HepG2 (cell line): Measurements from ENCODE around the gene SMIM43. TPM values are rescaled to one million over a fixed set of nuclear protein-coding genes. Genes with fewer than 3 reads are reported as not detected.

ENCODE experiments used
- ASH2L ChIP-seq: fragments of 300-600, 200-600 bp; sonication (generic); IDR thresholded peaks from 2 replicates; pipeline ENCODE4 v1.7.0; 2017; ENCODE audit warnings: low read depth, mild to moderate bottlenecking, moderate library complexity, mixed read lengths, low read length; ENCODE audit not compliant: insufficient read length
- ATF7-NPFF ChIP-seq: sonication (generic); formaldehyde crosslinking; IDR thresholded peaks from 2 replicates; pipeline ENCODE4 v1.8.1; 2023; ENCODE audit warnings: mild to moderate bottlenecking, low read depth, missing genetic modification reagents, moderate library complexity
- CREB1 ChIP-seq, 2 experiments: fragments of 450-650 bp in 1 of 2; IDR thresholded peaks; 2 replicates each; pipeline ENCODE4 v1.6.1; 2016 to 2017; ENCODE audit warnings: control low read depth in 1 of 2, mild to moderate bottlenecking in 1 of 2, missing compliant biosample characterization in 1 of 2, missing genetic modification characterization in 1 of 2
- FOXA1 ChIP-seq, 2 experiments: fragments of 450-650 bp in 1 of 2; sonication (generic) in 1 of 2; formaldehyde crosslinking in 1 of 2; IDR thresholded peaks; 2 replicates each; pipeline versions ENCODE4 v1.4.0 to v1.6.1; 2016 to 2020; ENCODE audit warnings: missing genetic modification reagents in 1 of 2
- FOXP1 ChIP-seq, 2 experiments: fragments of 450-650 bp in 1 of 2; IDR thresholded peaks; 2 replicates each; pipeline ENCODE4 v1.6.1; 2017 to 2018; ENCODE audit warnings: antibody characterized with exemption in 1 of 2
- HNF4G ChIP-seq, 2 experiments: sonication (generic) in 1 of 2; formaldehyde crosslinking in 1 of 2; IDR thresholded peaks; 2 replicates each; pipeline versions ENCODE4 v1.4.0 to v1.6.1; 2011 to 2020; ENCODE audit warnings: borderline replicate concordance in 2 of 2, low read depth in 2 of 2, mild to moderate bottlenecking in 2 of 2, low read length in 1 of 2, missing genetic modification reagents in 1 of 2, moderate library complexity in 1 of 2
- MED1 ChIP-seq: sonication (generic); formaldehyde crosslinking; IDR thresholded peaks from 2 replicates; pipeline ENCODE4 v1.4.0; 2020; ENCODE audit warnings: missing genetic modification reagents
- MED8 ChIP-seq: sonication (generic); formaldehyde crosslinking; IDR thresholded peaks from 2 replicates; pipeline ENCODE4 v1.8.1; 2023; ENCODE audit warnings: mild to moderate bottlenecking, missing genetic modification reagents; ENCODE audit not compliant: insufficient replicate concordance
- MYNN ChIP-seq: sonication (generic); formaldehyde crosslinking; IDR thresholded peaks from 2 replicates; pipeline ENCODE4 v1.4.0; 2020; ENCODE audit warnings: mild to moderate bottlenecking, low read depth, missing genetic modification reagents
- NFYC ChIP-seq: IDR thresholded peaks from 2 replicates; pipeline ENCODE4 v1.6.1; 2016; ENCODE audit warnings: missing genetic modification reagents, missing compliant biosample characterization
- RAD51 ChIP-seq: fragments of 450-650 bp; IDR thresholded peaks from 2 replicates; pipeline ENCODE4 v1.6.1; 2016; ENCODE audit warnings: borderline replicate concordance
- TGIF2 ChIP-seq: IDR thresholded peaks from 2 replicates; pipeline ENCODE4 v1.6.1; 2016; ENCODE audit warnings: control low read depth, missing compliant biosample characterization
- polyA plus RNA-seq, 8 experiments: library from polyadenylated mRNA; depleted of rRNA in 3 of 8; stranded (reverse) in 7 of 8; unstranded in 1 of 8; fragments of >200 nt; fragmentation: Illumina TruSeq in 4 of 8; extraction: Trizol in 4 of 8; gene quantifications; 2 replicates each; pipeline versions ENCODE4 v1.2.1 to v1.2.3, GENCODE V29; 2011 to 2016; ENCODE audit warnings: low read depth in 4 of 8, missing spikeins in 1 of 8, mixed read lengths in 1 of 8; ENCODE audit not compliant: insufficient read depth in 1 of 8
- total RNA-seq, 5 experiments: library from RNA; depleted of rRNA; stranded (reverse); fragments of >200 nt; fragmentation: Illumina TruSeq; extraction: Trizol; gene quantifications; 2 replicates each; pipeline ENCODE4 v1.2.3, GENCODE V29; 2016; ENCODE audit warnings: low read depth in 1 of 5
- TF ChIP-seq, protein P1 (sequence below): IDR thresholded peaks from 2 replicates; pipeline ENCODE4 v1.4.0; 2020; ENCODE audit warnings: mild to moderate bottlenecking, missing genetic modification reagents
- TF ChIP-seq, protein P2 (sequence below): sonication (generic); formaldehyde crosslinking; IDR thresholded peaks from 2 replicates; pipeline ENCODE4 v1.8.1; 2023; ENCODE audit warnings: mild to moderate bottlenecking, moderate library complexity, missing genetic modification reagents

The SMIM43 gene
- total and polyA plus RNA-seq, 2 of the 13 experiments (the other 11 are each of a cell fraction or from before 2014, with no cell fraction given) = not detected

DNA sequence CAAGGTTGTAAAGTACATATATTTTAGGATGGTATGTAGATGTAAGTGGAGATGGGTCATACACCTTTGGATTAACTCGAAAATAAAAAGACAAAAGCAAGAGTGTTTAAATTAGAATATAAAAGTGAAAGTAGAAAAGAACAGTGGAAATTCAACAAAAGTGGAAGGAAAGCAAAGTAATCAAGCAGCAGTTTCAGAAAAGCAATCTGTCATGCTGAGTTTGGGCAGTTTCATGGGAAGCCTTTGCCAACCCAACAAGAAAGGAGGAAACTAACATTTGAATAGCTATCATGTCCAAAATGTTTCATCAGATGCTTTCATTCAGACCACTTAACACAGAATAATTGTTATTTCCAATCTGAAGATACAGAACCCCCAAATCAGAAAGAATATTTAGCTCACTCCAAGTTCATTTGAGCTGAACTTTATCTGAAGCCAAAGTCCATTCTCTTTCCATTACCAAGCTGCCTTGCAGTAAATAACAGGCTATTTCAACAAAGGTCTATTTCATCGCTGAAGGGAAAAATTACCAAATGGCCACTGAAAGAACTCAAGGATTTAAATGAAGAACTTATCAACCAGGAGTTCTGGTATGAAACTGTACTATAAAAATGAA is 34.4 kb upstream of the SMIM43 start (continued):
- TF ChIP-seq, protein P1, sequence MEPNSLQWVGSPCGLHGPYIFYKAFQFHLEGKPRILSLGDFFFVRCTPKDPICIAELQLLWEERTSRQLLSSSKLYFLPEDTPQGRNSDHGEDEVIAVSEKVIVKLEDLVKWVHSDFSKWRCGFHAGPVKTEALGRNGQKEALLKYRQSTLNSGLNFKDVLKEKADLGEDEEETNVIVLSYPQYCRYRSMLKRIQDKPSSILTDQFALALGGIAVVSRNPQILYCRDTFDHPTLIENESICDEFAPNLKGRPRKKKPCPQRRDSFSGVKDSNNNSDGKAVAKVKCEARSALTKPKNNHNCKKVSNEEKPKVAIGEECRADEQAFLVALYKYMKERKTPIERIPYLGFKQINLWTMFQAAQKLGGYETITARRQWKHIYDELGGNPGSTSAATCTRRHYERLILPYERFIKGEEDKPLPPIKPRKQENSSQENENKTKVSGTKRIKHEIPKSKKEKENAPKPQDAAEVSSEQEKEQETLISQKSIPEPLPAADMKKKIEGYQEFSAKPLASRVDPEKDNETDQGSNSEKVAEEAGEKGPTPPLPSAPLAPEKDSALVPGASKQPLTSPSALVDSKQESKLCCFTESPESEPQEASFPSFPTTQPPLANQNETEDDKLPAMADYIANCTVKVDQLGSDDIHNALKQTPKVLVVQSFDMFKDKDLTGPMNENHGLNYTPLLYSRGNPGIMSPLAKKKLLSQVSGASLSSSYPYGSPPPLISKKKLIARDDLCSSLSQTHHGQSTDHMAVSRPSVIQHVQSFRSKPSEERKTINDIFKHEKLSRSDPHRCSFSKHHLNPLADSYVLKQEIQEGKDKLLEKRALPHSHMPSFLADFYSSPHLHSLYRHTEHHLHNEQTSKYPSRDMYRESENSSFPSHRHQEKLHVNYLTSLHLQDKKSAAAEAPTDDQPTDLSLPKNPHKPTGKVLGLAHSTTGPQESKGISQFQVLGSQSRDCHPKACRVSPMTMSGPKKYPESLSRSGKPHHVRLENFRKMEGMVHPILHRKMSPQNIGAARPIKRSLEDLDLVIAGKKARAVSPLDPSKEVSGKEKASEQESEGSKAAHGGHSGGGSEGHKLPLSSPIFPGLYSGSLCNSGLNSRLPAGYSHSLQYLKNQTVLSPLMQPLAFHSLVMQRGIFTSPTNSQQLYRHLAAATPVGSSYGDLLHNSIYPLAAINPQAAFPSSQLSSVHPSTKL (CRISPR knock-in tag) = peak; percentile 52; the same call in 1 of the 2 replicates
- TF ChIP-seq RAD51 (no peak), ASH2L (peak; percentile 78), MED8 (no peak), TGIF2 (CRISPR knock-in tag) (0 out of 2 replicates have a peak, but pooled peaks have one; percentile 18), HNF4G (IDR thresholded peaks at IDR 0.05; ENCODE audit: borderline replicate concordance, low read depth, low read length) (peak; percentile 81), HNF4G (CRISPR knock-in tag; IDR thresholded peaks at IDR 0.05; ENCODE audit: borderline replicate concordance, low read depth) (no peak), ATF7-NPFF (no peak), FOXA1 (IDR thresholded peaks at IDR 0.05) (no peak), FOXA1 (CRISPR knock-in tag; IDR thresholded peaks at IDR 0.05) (peak; percentile 58), FOXP1 (IDR thresholded peaks at IDR 0.05) (no peak), FOXP1 (CRISPR knock-in tag; IDR thresholded peaks at IDR 0.05) (peak; percentile 26; the same call in 1 of the 2 replicates), MED1 (CRISPR knock-in tag) (0 out of 2 replicates have a peak, but pooled peaks have one; percentile 17), CREB1 (IDR thresholded peaks at IDR 0.05) (no peak), CREB1 (CRISPR knock-in tag; IDR thresholded peaks at IDR 0.05) (peak; percentile 42), MYNN (CRISPR knock-in tag) (no peak), NFYC (CRISPR knock-in tag) (no peak)
- TF ChIP-seq, protein P2, sequence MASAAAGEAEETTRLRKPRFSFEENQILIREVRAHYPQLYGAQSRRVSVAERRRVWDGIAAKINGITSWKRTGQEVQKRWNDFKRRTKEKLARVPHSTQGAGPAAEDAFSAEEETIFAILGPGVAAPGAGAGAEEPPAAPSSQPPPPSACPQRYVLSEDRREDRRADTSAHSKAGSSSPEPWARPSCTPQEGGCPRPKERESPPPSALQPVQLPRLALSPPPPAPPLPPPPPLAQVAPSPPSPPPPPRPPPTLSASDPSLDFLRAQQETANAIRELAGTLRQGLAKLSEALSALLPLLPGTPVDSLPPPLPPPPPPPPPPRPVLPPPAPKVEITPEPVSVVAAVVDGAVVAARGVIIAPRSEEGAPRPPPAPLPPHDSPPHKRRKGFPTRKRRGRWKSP (CRISPR knock-in tag) = no peak
